WI38 (cell line): ENCODE data around the gene ENTREP1.

ENCODE experiments used
- H3K4me3 ChIP-seq: 2 replicates; pipeline ENCODE4 v1.5.1; 2011; ENCODE audit warnings: low read depth, mild to moderate bottlenecking, control low read depth, low read length
- CTCF ChIP-seq: IDR thresholded peaks from 2 replicates; pipeline ENCODE4 v1.5.1; 2012; ENCODE audit warnings: low read depth, mild to moderate bottlenecking, control low read depth, low read length

ENTREP1 gene

GRCh38 chr9:69333716-69334115, 8.7 kb downstream of the ENTREP1 start:
- no peak for TF ChIP-seq CTCF
- no peak overlapping the region for H3K4me3 ChIP-seq

DNA sequence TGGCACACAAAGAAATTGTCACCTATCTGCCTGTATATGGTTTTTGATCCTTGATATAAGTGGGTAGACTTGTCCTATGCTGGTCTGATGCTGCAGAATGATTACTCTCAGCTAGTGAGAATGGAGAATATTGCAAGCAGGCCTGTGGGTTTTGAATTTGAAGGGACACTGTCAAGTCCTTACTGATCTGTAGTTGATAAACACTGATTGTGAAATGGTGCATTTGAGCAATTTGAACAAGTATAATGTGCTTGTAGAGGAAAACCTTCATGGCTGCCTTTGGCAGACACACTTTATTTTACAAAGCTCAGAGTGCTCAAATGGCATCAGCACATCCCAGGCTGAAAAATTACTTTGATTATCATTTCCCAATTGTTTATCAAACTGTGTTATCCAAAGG, 9.3 kb downstream of the ENTREP1 start:
- H3K4me3 ChIP-seq: no peak overlapping the region
- TF ChIP-seq CTCF: no peak

DNA sequence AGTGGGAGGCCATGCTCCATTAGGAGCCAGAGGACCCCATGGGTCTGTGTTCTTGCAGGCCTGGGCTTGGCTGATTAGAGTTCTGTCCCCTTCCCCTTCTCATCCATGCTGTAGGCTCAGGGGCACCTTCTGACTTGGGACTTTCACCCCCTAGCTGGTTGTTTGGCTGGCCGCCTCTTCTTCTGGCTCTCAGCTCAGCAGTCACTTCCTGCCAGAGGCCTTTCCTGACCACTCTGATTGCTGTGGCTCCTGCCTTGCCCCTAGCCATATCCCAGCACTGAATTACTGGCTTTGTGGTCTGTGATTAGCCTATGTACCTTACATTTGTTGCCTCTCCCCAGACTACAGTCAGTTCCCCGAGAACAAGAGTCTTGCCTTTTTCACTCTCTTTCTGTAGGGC, 14.6 kb downstream of the ENTREP1 start:
- H3K4me3 ChIP-seq: no peak overlapping the region
- no peak for TF ChIP-seq CTCF

DNA sequence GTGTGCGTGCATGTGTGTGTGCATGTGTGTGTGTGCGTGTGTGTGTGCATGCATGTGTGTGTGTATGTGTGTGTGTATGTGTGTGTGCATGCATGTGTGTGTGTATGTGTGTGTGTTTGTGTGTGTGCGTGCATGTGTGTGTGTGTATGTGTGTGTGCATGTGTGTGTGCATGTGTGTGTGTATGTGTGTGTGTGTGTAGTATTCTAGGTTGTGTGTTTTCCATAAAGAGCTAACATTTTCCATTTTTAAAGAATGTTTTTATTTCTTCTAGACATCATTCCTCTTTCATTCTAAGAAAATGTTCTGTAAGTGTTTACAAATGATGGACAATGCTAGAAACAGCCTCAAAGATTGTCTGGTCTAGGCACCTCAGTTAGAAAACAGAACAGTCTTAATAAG, 15.6 kb downstream of the ENTREP1 start:
- no peak overlapping the region for H3K4me3 ChIP-seq
- TF ChIP-seq CTCF: no peak

DNA sequence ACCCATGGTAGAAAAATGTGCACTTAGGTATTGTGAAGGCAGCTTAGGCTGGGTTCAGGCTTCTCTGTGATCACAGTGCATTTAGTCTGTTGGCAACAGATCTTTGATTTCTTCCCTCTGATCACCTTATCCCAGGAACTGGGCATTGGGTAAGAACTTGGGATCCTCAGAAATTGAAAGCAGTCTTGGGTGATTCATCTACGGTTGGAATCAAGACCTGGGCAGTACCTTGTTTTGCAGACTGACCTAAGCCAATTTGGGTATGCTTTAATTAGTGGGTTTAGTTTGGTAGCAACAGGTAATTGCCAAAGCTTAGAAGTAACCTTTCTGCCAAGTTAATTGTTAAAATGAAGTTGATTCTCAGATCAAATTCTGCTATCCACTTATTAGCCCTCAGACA, 17.8 kb downstream of the ENTREP1 start:
- TF ChIP-seq CTCF: no peak

DNA sequence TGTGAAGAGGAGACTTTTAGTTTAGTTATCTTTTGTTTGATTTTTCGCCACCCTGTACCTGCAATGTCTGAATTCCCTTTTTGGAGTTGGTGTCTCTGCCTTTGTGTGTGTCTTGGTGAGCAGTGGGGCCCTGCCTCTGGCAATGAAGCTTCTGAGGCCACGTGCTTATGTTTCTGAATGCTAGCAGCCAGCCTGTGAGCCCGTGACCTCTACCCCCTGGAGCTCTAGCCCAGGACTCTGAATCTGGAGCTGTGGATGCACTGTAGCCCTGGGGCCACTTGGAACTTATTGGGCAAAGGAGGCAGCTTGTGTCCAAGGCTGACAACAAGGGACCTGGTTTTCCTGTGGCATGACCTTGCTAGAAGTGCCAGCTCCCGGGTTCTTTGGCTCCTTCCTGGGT, 19.4 kb downstream of the ENTREP1 start:
- TF ChIP-seq CTCF: no peak
- no peak overlapping the region for H3K4me3 ChIP-seq

More for the DNA sequence above, 17.8 kb downstream of the ENTREP1 start:
- H3K4me3 ChIP-seq: no peak overlapping the region

- no peak for TF ChIP-seq CTCF
- no peak overlapping the region for H3K4me3 ChIP-seq
Measured at GRCh38 chr9:69346596-69347390, 21.8 kb downstream of the ENTREP1 start.
